GM21529 (cell line): Measurements from ENCODE around the gene GDA.

Experiments used
- ATAC-seq: cut with Tn5 transposase; IDR thresholded peaks from one replicate; pipeline ENCODE4 v1.9.1; 2021; ENCODE audit not compliant: unreplicated experiment

Gene GDA

DNA sequence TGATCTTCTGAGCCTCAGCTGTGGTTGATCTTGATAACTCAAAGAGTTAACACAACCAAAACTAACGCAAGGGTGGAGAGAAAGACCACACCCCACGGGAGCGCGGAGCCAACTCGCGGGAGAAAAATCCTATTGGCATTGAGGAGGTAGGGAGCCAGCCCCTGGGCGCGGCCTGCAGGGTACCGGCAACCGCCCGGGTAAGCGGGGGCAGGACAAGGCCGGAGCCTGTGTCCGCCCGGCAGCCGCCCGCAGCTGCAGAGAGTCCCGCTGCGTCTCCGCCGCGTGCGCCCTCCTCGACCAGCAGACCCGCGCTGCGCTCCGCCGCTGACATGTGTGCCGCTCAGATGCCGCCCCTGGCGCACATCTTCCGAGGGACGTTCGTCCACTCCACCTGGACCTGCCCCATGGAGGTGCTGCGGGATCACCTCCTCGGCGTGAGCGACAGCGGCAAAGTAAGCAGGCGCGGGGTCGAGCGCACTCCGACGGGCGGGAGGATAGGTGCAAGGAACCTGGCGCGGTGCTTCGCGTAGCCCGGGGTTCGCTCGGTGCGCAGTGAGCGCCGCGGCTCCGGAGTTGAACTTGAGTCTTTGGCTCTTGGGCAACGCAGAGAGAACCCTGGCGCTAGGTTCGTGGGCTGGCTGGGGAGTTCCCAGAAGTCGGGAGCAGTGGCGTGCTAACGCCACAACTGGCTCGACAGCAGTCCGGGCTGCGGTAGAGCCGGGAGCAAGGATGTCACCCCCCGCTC, at the start of gene GDA:
Gene GDA, plus strand, starts transcription at position 210 of the 745 bp plus-strand sequence. Its CDS starts 120 bp downstream, at position 330.
- ATAC-seq: no peak

DNA sequence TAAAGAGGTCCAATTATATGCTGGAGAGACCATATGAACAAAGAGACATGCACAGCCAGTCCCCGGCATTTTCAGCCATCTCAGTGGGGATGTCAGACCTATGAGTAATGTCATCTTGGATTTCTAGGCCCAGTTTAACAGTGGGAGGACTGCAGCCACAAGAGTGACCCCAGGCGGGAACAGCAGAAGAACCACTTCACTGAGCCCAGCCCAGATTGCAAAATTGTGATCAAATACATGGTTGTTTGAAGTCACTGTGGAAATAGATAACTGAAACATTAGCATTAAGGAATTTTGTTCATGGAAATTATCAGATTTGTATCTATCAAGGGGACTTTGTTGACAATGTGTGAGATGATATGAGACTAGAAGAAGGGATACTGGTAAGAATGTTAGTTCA, 46.7 kb upstream of the GDA start:
- ATAC-seq: no peak

DNA sequence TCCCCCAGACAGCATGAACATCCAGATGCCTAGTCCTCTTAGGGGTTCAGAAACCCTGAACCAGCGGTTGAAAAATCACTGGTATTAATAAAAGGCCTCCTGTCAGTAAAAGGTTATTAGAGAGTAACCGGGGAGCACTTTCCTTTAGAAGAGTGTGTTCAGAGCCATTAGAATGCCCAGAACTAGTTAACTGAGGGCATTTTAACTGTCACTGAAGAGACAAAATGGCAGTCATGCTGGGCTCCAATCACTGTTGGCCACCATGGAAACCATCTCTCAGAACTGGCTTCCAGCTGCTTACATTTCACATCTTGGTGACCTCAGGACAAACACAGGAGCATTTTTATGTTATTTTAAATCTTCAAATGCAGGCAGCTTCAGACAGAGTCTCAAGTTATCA, 36.2 kb upstream of the GDA start:
- no peak for ATAC-seq

DNA sequence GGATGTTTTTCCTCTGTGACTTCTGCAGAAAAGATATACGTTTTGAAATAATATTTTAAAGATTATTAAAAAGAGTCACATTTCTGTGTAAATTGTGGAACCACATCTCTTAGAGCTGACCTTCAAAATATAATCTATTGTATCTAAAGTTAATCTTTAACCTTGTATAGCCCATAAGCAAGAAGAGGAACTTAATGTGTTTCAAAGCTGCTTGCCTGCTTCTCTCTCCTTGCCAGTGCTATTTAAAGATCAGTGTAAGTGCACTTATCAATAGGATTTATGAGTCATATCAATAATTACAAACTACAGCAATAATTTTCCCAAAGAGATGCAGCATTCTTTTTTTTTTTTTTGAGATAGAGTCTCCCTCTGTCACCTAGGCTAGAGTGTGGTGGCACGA, 29.4 kb upstream of the GDA start:
- ATAC-seq: no peak

DNA sequence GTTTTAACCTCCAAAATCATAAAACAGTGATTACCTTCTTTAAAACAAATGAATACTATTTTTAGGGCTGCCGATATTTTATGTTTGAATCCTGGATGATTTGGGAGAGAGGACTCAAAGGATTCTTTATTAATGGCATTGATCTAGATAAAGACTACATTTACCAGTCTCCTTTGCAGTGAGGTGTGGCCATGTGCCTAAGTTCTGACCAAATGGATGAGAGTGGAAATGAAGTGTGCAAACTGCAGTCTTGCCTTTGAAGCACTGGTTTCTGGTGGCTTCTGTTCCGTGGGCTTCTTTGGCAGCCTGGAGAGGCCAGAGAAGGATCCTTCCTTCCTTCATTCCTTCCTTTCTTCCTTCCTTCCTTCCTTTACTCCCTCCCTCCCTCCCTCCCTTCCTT, 24.3 kb upstream of the GDA start:
- ATAC-seq: no peak

DNA sequence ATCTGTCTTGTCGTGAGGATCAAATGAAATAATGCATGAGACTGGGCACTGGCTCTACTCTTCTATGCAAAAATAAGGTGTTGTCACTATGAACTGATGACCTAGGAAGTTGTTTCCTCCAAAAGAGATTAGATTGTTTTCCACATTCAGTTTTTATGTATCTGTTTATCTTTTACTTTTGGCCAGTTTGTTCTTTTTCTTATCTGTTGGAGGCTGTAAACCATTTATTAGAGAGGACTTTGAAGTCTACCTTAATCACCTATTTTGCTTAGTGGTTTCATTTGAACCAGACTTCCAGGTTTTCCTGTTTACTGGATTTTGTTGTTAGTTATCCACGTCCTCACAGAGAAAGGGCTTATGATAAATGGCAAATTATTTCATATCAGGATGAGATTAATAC, 21.5 kb upstream of the GDA start:
- ATAC-seq: no peak

DNA sequence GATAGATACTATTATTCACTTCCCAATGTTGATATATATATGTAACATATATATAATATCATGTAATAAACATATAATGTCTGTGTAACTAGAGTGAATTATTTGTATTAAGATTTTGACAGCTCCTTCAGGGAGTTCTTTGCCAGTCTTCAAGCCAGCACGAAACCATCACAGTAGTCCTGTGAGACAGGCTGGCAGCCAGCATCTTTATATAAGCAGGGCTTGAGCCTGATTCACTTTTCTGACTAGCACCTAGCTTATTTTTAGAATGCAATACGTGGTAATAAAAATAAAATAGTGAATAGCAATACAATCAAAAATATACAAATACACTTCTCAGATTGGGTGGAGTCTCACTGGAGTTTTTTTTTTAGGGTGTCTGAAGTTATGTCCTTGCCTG, 20.7 kb upstream of the GDA start:
- no peak for ATAC-seq

DNA sequence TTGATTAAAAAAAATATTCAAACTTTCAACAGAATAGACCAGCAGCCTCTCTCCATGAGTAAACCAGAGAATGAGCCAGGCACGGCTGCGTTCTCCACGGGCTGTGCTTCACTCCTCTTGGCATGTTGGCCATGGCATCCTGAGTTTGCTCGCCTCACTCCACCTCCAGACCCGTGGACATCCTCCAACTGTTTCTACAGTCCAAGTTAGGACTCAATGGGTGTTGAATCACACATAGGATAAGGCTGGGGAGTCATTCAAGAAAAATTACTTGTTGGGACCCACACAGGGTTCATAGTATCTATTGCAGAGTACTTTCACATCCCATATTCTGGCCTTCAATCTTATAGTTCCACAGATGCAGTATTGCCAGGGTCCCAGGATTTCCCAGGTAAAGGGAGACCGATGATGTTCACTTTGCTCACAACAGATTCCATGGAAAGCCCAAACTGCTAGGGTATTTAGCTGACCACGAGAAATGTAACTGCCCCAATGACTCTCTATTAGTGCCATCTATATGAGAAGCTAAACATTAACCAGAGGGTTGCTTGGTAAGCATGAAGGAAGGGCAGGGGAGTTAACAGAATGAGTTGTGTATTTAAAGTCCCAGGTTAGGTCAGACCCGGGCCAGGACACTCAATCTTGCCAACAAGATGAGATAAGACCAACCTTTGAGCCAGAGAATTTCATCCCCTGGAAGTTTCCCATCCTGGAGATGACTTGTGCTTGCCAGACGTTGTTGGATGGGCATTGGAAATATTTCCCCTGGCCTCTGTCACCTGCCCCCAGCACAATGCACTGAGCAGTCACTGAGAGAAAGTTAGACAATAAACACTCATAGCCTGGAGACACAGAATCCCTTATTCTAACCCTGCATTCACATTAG, 19.7 kb upstream of the GDA start:
- no peak for ATAC-seq

DNA sequence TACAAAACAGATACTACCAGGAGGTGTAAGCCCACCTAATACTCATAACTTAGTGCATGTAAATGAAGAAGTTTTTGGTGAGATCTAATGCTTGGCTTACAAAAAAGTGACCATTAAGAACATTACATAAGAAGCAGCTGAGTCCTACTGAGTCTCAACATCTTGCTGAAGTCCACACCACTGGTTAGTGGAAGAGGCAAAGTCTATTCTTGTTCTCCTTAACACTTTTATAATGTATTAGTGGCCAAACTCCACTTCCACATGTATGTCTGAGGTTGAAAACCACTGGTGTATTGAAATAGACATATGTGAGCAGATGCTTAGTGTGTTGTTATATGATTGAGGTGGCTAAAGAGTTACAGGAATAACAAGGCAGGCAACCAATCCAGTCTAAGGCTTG, 18.9 kb upstream of the GDA start:
- no peak for ATAC-seq

DNA sequence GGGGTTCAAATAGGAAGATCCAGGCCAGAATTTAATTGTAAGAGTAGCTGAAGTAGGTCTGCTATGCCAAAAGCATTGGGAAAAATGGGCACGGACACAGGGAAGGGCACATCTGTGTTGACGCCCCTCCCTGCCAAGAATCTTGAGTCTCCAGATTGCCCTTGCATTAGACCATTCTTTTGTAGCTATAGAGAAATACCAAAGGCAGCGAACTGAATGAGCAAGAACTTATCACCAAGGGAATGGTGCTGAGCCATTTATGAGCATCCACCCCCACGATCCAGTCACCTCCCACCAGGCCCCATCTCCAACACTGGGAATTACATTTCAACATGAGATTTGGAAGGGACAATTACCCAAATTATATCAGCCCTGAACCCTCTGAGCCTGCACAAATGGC, 18.0 kb upstream of the GDA start:
- ATAC-seq: no peak

DNA sequence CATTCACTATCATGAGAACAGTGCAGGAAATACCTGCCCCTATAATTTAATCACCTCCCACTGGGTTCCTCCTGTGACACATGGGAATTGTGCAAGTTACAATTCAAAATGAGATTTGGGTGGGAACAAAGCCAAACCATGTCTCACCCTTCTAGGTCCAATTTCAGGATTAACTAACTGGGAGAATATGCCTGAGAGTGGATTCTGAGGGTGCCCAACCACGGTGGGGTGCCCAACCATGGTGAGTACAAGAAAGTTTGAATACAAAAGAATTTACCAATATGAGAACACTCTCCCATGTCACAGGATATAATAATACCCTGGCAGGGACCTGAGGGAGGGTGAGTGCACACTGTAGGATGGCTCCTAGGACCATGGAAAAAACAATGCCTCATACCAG, 17.2 kb upstream of the GDA start:
- no peak for ATAC-seq

DNA sequence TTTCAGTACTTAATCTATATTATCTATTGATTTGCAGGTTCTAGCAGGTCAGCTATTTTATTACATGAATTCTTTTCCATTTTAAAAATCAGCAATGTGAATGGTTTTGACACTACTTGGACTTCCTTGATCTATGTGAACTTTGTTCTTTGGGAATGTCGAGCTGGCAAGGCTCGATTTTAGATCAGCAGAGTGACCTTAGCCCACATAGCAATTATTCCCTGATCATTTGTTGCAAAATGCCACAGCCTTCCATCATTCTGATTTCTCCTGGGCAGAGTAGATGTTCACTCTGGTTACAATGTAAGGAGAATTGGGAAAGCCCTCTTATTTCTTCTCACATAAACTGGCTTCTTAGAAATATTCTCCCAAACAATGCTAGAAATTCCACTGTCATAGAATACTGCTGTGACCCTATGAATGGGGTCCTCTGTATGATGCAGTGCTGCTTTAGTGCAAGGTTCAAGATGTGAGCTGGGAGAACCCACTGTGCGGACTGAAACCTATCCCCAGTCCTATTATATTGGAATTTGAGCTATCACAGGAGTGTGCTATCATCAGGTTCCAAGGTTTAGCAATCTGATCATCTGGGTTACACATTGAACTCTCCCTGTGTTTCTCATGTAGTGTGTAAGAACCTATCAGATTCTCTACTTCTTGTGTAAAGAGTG, 15.7 kb upstream of the GDA start:
- ATAC-seq: no peak

DNA sequence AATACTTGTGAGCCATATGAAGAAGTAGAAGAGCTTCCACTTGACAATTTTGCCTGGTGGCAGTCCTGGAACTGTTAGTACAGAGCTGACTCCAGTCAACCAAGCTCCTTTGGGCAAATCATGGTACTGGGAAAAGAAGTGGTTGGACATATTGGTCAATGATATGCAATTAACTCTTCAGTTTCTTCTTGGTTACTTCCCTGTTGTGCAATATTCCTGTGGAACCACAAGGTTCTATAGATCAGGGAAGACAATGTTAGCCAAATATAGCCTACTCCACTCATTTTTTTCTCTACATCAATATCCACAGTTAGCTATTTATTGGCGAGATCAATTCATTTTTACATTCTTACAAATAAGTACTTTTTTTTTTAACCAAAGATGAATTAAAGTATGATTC, 14.4 kb upstream of the GDA start:
- ATAC-seq: no peak

DNA sequence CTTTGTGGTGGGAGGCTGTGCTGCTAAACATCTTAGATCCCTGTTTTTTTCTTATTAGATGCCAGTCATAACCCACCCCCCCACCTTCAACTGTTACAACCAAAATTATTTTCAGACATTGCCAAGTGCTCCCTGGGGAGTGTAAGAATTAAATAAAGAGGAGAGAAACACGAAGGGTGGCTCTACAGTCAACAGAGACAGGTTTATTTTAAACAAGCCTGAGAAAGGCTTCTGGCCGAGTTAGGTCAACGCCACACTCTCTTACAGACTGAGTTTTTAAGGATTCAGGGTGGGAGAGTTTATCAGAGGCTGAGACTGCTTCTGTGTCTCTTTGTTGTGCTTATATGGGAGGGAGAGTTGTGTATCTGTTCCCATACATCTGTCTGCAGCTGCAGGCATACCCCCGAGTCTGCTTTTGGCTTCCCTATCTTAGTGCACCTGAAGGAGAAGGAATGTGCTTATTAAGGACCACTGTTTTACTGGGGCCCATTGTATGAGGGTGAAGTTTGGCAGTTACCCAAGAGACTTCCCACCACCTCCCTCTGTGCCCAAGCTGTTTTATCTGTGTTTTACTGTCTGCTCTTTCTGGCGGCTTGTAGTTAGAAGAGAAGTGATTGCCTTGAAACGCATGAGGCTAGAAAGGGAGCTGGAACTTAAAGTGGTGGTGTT, 11.4 kb upstream of the GDA start:
- ATAC-seq: no peak

DNA sequence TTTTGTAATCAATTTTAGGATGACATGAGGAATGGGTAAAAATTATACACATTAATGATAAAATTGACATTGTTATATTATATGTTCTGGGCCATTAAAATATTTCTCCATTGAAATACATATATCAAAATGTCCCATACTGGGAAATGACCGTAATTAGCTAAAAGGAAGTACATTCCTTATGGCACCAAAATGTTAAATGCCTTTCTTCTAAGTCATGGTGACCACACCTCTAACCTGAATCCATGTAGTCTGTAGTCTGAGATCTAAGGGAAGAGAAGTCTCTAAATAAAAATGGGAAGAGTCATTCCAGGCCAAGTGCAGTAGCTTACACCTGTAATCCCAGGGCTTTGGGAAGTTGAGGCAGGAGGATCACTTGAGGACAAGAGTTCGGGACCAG, 10.0 kb upstream of the GDA start:
- ATAC-seq: no peak

DNA sequence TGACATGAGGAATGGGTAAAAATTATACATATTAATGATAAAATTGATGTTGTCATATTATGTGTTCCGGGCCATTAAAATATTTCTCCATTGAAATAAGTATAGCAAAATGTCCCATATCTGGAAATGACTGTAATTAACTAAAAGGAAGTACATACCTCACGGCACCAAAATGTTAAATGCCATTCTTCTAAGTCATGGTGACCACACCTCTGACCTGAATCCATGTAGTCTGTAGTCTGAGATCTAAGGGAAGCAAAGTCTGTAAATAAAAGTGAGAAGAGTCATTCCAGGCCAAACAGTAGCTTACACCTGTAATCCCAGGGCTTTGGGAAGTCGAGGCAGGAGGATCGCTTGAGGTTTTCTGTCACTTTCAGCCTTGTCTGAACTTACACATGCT, 8.7 kb upstream of the GDA start:
- no peak for ATAC-seq

DNA sequence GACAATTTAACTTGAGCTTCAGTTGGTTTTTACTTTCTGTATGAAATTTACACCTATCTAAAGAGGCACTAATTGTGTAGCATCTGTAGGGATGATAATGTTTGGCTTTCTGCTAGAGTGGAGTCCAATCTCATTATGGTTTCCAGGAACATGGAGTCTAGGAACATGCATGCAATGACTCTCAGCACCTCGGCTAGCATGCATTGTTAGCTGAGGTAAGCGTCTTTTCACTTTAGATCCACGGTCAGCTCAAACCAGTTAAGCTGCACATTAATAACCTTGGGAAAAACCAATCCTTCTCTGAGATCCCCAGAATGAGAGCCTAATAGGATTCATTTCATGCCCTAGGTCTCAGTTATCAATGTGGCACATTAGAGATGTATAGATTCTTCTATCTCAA, 7.8 kb upstream of the GDA start:
- no peak for ATAC-seq

DNA sequence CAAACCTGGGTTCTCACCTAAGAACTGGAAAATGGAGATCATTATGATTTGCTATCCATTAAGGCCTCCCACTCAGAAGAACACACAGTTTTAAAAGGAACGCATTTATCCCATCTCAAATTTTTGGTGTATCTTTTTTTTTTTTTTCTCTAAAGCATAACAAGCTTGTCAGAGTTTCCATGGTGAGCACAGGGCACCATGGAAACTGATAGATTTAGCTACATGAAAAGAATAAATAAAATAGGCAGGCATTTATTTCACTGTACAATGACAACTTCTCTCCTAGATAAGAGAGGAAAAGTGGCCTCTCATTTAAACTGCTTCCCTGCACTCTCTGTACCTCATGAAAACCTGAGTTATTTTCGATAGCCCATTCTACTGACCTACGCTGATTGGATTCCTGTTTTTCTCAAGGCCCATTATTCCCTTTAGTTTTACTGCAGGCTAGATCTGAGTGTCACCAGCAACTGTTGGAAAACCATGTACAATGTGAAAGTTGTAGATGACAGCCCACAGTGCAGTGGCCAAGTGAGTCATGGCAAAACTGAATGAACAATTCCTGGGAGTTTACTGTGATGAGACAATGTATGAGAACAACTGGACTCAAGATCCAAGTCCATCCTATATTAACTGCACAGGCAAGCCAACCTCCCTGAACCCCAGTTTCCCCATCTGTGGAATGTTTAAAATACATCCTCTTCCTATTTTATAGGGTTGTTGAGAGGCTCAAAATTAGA, 4.3 kb upstream of the GDA start:
- ATAC-seq: no peak

DNA sequence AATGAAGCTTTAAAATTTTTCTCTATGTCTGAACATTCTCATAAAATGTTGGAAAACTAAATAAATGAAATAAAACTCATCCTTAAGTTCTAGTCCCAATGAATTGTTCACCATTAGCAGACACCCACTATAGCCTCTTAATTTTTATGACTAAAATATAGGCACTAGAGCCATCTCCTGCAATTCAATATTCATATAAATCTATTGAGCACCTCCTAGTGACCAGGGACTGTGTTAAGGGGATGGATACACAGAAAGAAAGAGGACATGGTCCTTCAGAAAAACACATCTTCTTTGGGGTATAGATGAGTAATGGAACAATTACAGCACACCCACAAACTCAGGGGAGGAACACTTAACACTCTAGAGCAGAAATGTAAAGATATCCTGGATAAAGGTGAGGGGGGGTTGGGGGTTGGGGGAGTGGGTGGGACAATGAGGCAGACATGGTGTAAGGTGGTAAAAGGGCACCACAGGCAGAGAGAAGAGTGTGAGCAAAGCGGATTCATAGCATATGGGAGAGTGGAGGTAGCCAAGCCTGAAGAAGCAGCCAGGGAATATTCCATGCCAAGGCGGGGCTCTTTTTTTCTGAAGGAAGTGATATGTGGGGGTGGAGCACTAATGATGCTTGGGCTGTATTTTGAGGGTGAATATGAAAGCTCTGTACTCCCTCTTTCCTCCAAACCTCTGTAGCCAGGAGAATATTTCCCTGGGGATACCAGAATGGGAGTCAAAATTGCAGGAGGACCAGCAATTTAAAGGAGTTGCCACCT, 3.3 kb upstream of the GDA start:
- no peak for ATAC-seq

DNA sequence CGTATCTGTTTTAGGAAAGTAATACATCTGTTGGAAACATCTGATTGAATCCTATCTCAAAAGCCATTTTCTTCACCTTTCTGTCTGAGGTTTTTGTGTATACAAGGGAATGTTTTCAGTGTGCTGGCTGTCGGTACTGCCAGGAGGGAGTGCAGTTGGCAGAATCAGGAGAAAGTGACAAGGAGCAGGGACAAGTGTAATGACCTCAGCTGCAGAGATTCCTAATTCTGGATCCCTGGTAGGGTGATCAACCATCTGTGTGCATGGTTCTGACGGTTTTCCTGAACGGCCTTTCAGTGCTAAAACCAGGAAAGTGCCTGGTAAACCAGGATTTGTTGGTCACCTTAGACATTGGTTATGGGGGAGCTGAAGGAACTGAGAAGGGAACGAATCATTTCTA, 1.6 kb upstream of the GDA start:
- no peak for ATAC-seq
